Caco-2 (cell line): Measurements from ENCODE around the gene ATL1. TPM values are rescaled to one million over a fixed set of nuclear protein-coding genes. Genes with fewer than 3 reads are reported as not detected.

Experiments
- BruUV-seq: library from RNA; stranded (reverse); fragments of 400-500 nt; replicated peaks from 2 replicates; lab custom pipeline; 2021; lab: Mats Ljungman, UMichigan
- CTCF ChIA-PET: fragments of 300-600 bp; sonication (Branson Sonifier 250); formaldehyde crosslinking; loops from one replicate; lab custom pipeline; 2022; ENCODE audit warnings: antibody characterized with exemption; lab: Charles Lee
- POLR2A ChIA-PET: fragments of 300-600 bp; sonication (Branson Sonifier 250); formaldehyde crosslinking; loops from one replicate; lab custom pipeline; 2022; ENCODE audit warnings: antibody characterized with exemption; lab: Charles Lee
- DNase-seq, 2 experiments: peaks; one replicate each; pipeline versions ENCODE4 v3.0.0 to v3.0.0-alpha.2; 2020 to 2022
- H3K27me3 ChIP-seq: replicated peaks from 2 replicates; pipeline ENCODE4 v1.6.0; 2011; ENCODE audit warnings: low read length; ENCODE audit not compliant: control insufficient read depth, insufficient read depth
- H3K36me3 ChIP-seq: 2 replicates; pipeline ENCODE4 v1.5.1; 2011; ENCODE audit warnings: low read length; ENCODE audit not compliant: control insufficient read depth, insufficient read depth
- H3K4me1 ChIP-seq: fragments of 250-450 bp; sonication (Bioruptor Pico); 2 replicates; pipeline ENCODE4 v1.5.1; 2020; ENCODE audit warnings: mild to moderate bottlenecking
- H3K4me3 ChIP-seq: 2 replicates; pipeline ENCODE4 v1.5.1; 2011; ENCODE audit warnings: low read depth, mild to moderate bottlenecking, control low read depth, low read length
- H3K9me3 ChIP-seq: fragments of 250-450 bp; sonication (Bioruptor Pico); 2 replicates; pipeline ENCODE4 v1.5.1; 2020; ENCODE audit warnings: mild to moderate bottlenecking, moderate library complexity
- H3K27ac Mint-ChIP-seq: one replicate; pipeline ENCODE4 v1.8.0; 2022; ENCODE audit warnings: mixed read lengths; ENCODE audit not compliant: unreplicated experiment
- H3K27me3 Mint-ChIP-seq: one replicate; pipeline ENCODE4 v1.8.0; 2022; ENCODE audit warnings: mixed read lengths; ENCODE audit not compliant: insufficient read depth, unreplicated experiment
- H3K36me3 Mint-ChIP-seq: one replicate; pipeline ENCODE4 v1.8.0; 2022; ENCODE audit warnings: mild to moderate bottlenecking, mixed read lengths; ENCODE audit not compliant: insufficient read depth, unreplicated experiment
- H3K4me1 Mint-ChIP-seq: one replicate; pipeline ENCODE4 v1.8.0; 2022; ENCODE audit warnings: low read depth, mixed read lengths; ENCODE audit not compliant: unreplicated experiment
- H3K4me3 Mint-ChIP-seq: one replicate; pipeline ENCODE4 v1.8.0; 2022; ENCODE audit warnings: mild to moderate bottlenecking, moderate library complexity, mixed read lengths; ENCODE audit not compliant: unreplicated experiment
- H3K9me3 Mint-ChIP-seq: one replicate; pipeline ENCODE4 v1.8.0; 2022; ENCODE audit warnings: mixed read lengths; ENCODE audit not compliant: unreplicated experiment
- intact Hi-C: fragments of 100-400 bp; cut with micrococcal nuclease; formaldehyde crosslinking; loops from one replicate; pipeline ENCODE4 v1.10.0; 2022; ENCODE audit not compliant: unreplicated experiment
- total RNA-seq: library from RNA; stranded (reverse); gene quantifications from 2 replicates; pipeline ENCODE4 v1.2.3, GENCODE V29; 2022
- TF ChIP-seq, protein P1 (sequence below), 2 experiments: fragments of 200-600 bp in 1 of 2; IDR thresholded peaks; 1 replicate in 1 of 2; 2 replicates in 1 of 2; pipeline versions ENCODE4 v1.5.1 to v1.8.0; 2011 to 2022; ENCODE audit warnings: antibody characterized with exemption in 1 of 2, control low read depth in 1 of 2, inconsistent platforms in 1 of 2, low read depth in 1 of 2, low read length in 1 of 2, mild to moderate bottlenecking in 1 of 2, moderate library complexity in 1 of 2; ENCODE audit not compliant: insufficient read depth in 1 of 2, severe bottlenecking in 1 of 2, unreplicated experiment in 1 of 2

ATL1 gene
- total RNA-seq, 1 experiment from 2014 or later = 1.1 TPM

GRCh38 chr14:50670866-50671256 lies 110.9 kb downstream of the ATL1 start:
- Mint-ChIP-seq H3K4me3 (no peak overlapping the region), H3K27ac (no peak overlapping the region), H3K9me3 (no peaks in the 10 kb centered on the region), H3K27me3 (no peaks in the 10 kb centered on the region), H3K4me1 (peaks cover 15% of the 10 kb centered on the region), H3K36me3 (peaks cover 7% of the 10 kb centered on the region)
- CTCF ChIA-PET = no interaction called here
- no TSS peak for BruUV-seq
- TF ChIP-seq, protein P1, sequence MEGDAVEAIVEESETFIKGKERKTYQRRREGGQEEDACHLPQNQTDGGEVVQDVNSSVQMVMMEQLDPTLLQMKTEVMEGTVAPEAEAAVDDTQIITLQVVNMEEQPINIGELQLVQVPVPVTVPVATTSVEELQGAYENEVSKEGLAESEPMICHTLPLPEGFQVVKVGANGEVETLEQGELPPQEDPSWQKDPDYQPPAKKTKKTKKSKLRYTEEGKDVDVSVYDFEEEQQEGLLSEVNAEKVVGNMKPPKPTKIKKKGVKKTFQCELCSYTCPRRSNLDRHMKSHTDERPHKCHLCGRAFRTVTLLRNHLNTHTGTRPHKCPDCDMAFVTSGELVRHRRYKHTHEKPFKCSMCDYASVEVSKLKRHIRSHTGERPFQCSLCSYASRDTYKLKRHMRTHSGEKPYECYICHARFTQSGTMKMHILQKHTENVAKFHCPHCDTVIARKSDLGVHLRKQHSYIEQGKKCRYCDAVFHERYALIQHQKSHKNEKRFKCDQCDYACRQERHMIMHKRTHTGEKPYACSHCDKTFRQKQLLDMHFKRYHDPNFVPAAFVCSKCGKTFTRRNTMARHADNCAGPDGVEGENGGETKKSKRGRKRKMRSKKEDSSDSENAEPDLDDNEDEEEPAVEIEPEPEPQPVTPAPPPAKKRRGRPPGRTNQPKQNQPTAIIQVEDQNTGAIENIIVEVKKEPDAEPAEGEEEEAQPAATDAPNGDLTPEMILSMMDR (IDR thresholded peaks at IDR 0.05; ENCODE audit: insufficient read depth in 1 of 2, low read depth in 1 of 2, low read length in 1 of 2, severe bottlenecking in 1 of 2, unreplicated experiment in 1 of 2) = no peak
- H3K36me3 ChIP-seq = no peaks in the 10 kb centered on the region
- POLR2A ChIA-PET = no interaction called here
- intact Hi-C loops = no loop called here
- no peaks in the 10 kb centered on the region for H3K9me3 ChIP-seq
- no peak overlapping the region for H3K4me3 ChIP-seq
- H3K27me3 ChIP-seq = no peaks in the 10 kb centered on the region
- DNase-seq = no peak
- H3K4me1 ChIP-seq = peaks cover 32% of the 10 kb centered on the region

GRCh38 chr14:50675597-50675996 lies 115.7 kb downstream of the ATL1 start:
- H3K4me3 ChIP-seq = no peak overlapping the region
- Mint-ChIP-seq H3K27ac (no peak overlapping the region), H3K4me3 (peak overlapping the region; percentile 10), H3K27me3 (no peaks in the 10 kb centered on the region), H3K9me3 (no peaks in the 10 kb centered on the region), H3K4me1 (peaks cover 47% of the 10 kb centered on the region), H3K36me3 (no peaks in the 10 kb centered on the region)
- intact Hi-C loops = no loop called here
- H3K4me1 ChIP-seq = peaks cover 60% of the 10 kb centered on the region
- ChIA-PET POLR2A (no interaction called here), CTCF (interaction anchor here (0.7 to 0.9 kb wide), 2 partner anchors 13 to 39 kb away, joined by 3 to 5 read pairs; no protein-coding TSS in a partner anchor)
- H3K27me3 ChIP-seq = no peaks in the 10 kb centered on the region
- TF ChIP-seq, protein P1 (IDR thresholded peaks at IDR 0.05; ENCODE audit: insufficient read depth in 1 of 2, low read depth in 1 of 2, low read length in 1 of 2, severe bottlenecking in 1 of 2, unreplicated experiment in 1 of 2) = no peak
- no peaks in the 10 kb centered on the region for H3K36me3 ChIP-seq
- peak; percentile 33 to 41 for DNase-seq
- no TSS peak for BruUV-seq
- no peaks in the 10 kb centered on the region for H3K9me3 ChIP-seq

- ChIA-PET POLR2A (interaction anchor here (0.7 kb wide), 1 partner anchor 9 kb away, joined by 4 read pairs; the partner anchor contains the start of gene SAV1), CTCF (interaction anchor here (0.6 kb wide), 1 partner anchor 135 kb away, joined by 5 read pairs; no protein-coding TSS in a partner anchor)
- Histone ChIP-seq H3K9me3 (no peaks in the 10 kb centered on the region), H3K4me3 (no peak overlapping the region), H3K27me3 (no peaks in the 10 kb centered on the region), H3K4me1 (peaks cover 58% of the 10 kb centered on the region), H3K36me3 (no peaks in the 10 kb centered on the region)
- H3K4me3 Mint-ChIP-seq = no peak overlapping the region
- intact Hi-C loops = no loop called here
- no peaks in the 10 kb centered on the region for H3K36me3 Mint-ChIP-seq
- H3K27ac Mint-ChIP-seq = peak overlapping the region; percentile 44
- BruUV-seq = no TSS peak
- TF ChIP-seq, protein P1 (IDR thresholded peaks at IDR 0.05; ENCODE audit: insufficient read depth in 1 of 2, low read depth in 1 of 2, low read length in 1 of 2, severe bottlenecking in 1 of 2, unreplicated experiment in 1 of 2) = no peak
- no peak for DNase-seq
- no peaks in the 10 kb centered on the region for H3K27me3 Mint-ChIP-seq
- peaks cover 52% of the 10 kb centered on the region for H3K4me1 Mint-ChIP-seq
- H3K9me3 Mint-ChIP-seq = no peaks in the 10 kb centered on the region
Observed at GRCh38 chr14:50676814-50677516, 117.0 kb downstream of the ATL1 start.
